Stomach (tissue), 19 donors: Measurements from ENCODE around the gene GARS1. TPM values are rescaled to one million over a fixed set of nuclear protein-coding genes. Genes with fewer than 3 reads are reported as not detected.

Experiments used
- DNase-seq, 2 donors: peaks; one replicate each; pipeline versions ENCODE4 v3.0.0 to v3.0.0-alpha.2; 2013 to 2019
- H3K27ac ChIP-seq, 5 donors: fragments of 200-600 bp in 4 of 5; sonication (generic) in 4 of 5; one replicate each; pipeline ENCODE4 v1.5.1; 2013 to 2019; ENCODE audit warnings: mild to moderate bottlenecking in 1 of 5, moderate library complexity in 1 of 5
- H3K27me3 ChIP-seq, 3 donors: fragments of 200-600 bp; sonication (generic); one replicate each; pipeline ENCODE4 v1.5.1; 2017 to 2019; ENCODE audit warnings: mixed run types in 1 of 3
- H3K36me3 ChIP-seq, 4 donors: fragments of 200-600 bp; sonication (generic); 1 replicate in 3 of 4; 2 replicates in 1 of 4; pipeline ENCODE4 v1.5.1; 2016 to 2019
- H3K4me1 ChIP-seq, 4 donors: fragments of 200-600 bp; sonication (generic); one replicate each; pipeline ENCODE4 v1.5.1; 2016 to 2019
- H3K4me3 ChIP-seq, 4 donors: fragments of 200-600 bp; sonication (generic) in 3 of 4; one replicate each; pipeline ENCODE4 v1.5.1; 2016 to 2019; ENCODE audit warnings: mild to moderate bottlenecking in 1 of 4
- H3K9me3 ChIP-seq, 4 donors: fragments of 200-600 bp; sonication (generic); one replicate each; pipeline ENCODE4 v1.5.1; 2016 to 2019
- EP300 ChIP-seq: sonication (generic); formaldehyde crosslinking; IDR thresholded peaks from one replicate; pipeline ENCODE4 v1.6.1; 2017; ENCODE audit warnings: antibody characterized with exemption
- POLR2A ChIP-seq, 4 donors: fragments of 450-650 bp; IDR thresholded peaks; one replicate each; pipeline ENCODE4 v1.6.1; 2016; ENCODE audit warnings: antibody characterized with exemption in 4 of 4, control low read depth in 2 of 4, mild to moderate bottlenecking in 1 of 4, moderate library complexity in 1 of 4
- POLR2AphosphoS5 ChIP-seq, 3 donors: sonication (generic); formaldehyde crosslinking; IDR thresholded peaks; one replicate each; pipeline ENCODE4 v1.6.1; 2016; ENCODE audit warnings: antibody characterized with exemption in 3 of 3
- WGBS, 5 donors: extraction: QIAGEN DNeasy Blood & Tissue Kit in 3 of 5; methylation state at CpG; one replicate each; pipeline versions ENCODE4 v1.1.5 to v1.1.7; 2013 to 2018; 5-methylcytosine and 5-hydroxymethylcytosine counted together
- intact Hi-C: fragments of 100-400 bp; cut with DNase I; formaldehyde crosslinking; loops from one replicate; pipeline ENCODE4 v1.15.1; 2023; ENCODE audit warnings: low total_unique reads
- long read RNA-seq, 10 donors: transcript quantifications; one replicate each; lab custom pipeline, GENCODE V29; 2026
- polyA plus RNA-seq, 3 donors: library from polyadenylated mRNA; stranded (reverse); fragments of 200-250 nt; gene quantifications; one replicate each; pipeline ENCODE4 v1.2.3, GENCODE V29; 2013
- total RNA-seq, 5 donors: library from RNA; depleted of rRNA; stranded (reverse); fragments of >200 nt; gene quantifications; one replicate each; pipeline versions ENCODE4 v1.1.0 to v1.2.3, GENCODE V29; 2014 to 2016
- TF ChIP-seq, protein P1 (sequence below), 7 experiments: fragments of 450-650 bp in 4 of 7; fragments of 200-600 bp in 3 of 7; sonication (generic) in 3 of 7; IDR thresholded peaks; one replicate each; pipeline ENCODE4 v1.5.1; 2016 to 2019; ENCODE audit warnings: antibody characterized with exemption in 7 of 7, control low read depth in 2 of 7, mild to moderate bottlenecking in 1 of 7
- donor health status: healthy with polysubstance abuse.
- donor health status: Bipolar disorder and iron deficiency.
- donor health status: healthy.

GARS1 gene, protein sequence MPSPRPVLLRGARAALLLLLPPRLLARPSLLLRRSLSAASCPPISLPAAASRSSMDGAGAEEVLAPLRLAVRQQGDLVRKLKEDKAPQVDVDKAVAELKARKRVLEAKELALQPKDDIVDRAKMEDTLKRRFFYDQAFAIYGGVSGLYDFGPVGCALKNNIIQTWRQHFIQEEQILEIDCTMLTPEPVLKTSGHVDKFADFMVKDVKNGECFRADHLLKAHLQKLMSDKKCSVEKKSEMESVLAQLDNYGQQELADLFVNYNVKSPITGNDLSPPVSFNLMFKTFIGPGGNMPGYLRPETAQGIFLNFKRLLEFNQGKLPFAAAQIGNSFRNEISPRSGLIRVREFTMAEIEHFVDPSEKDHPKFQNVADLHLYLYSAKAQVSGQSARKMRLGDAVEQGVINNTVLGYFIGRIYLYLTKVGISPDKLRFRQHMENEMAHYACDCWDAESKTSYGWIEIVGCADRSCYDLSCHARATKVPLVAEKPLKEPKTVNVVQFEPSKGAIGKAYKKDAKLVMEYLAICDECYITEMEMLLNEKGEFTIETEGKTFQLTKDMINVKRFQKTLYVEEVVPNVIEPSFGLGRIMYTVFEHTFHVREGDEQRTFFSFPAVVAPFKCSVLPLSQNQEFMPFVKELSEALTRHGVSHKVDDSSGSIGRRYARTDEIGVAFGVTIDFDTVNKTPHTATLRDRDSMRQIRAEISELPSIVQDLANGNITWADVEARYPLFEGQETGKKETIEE
- total RNA-seq (10 to 100 TPM; 37.5 to 76.8 (median 52.5) TPM), polyA plus RNA-seq (100 to 1,000 TPM in 2 of 3 donors, 10 to 100 TPM in 1; 75.9 to 124 (median 122) TPM)
- long read RNA-seq, donor 1, transcript GARS-201 (17 exons, 2,634 nt), result major isoform, 6 of 12 reads
- long read RNA-seq, donor 1, partial matches to known transcripts, result 0 of 12 reads
- long read RNA-seq, donor 1, other reads (novel, unspliced or antisense), result 0 of 12 reads
- long read RNA-seq, donor 2, transcript GARS-201 (17 exons, 2,634 nt), result major isoform, 5 of 17 reads
- long read RNA-seq, donor 2, transcript GARS-209 (2 exons, 772 nt), result major isoform, 5 of 17 reads
- long read RNA-seq, donor 2, partial matches to known transcripts, result 5 of 17 reads
- long read RNA-seq, donor 2, other reads (novel, unspliced or antisense), result 0 of 17 reads
- long read RNA-seq, donor 3, partial matches to known transcripts, result 0 of 5 reads
- long read RNA-seq, donor 3, other reads (novel, unspliced or antisense), result 0 of 5 reads
- long read RNA-seq, donor 4, partial matches to known transcripts, result 0 of 1 reads
- long read RNA-seq, donor 4, other reads (novel, unspliced or antisense), result 0 of 1 reads
- long read RNA-seq, donor 5, transcript GARS-201 (17 exons, 2,634 nt), result major isoform, 8 of 19 reads
- long read RNA-seq, donor 5, partial matches to known transcripts, result 5 of 19 reads
- long read RNA-seq, donor 5, other reads (novel, unspliced or antisense), result 0 of 19 reads
- long read RNA-seq, donor 6, transcript GARS-201 (17 exons, 2,634 nt), result major isoform, 10 of 27 reads
- long read RNA-seq, donor 6, partial matches to known transcripts, result 14 of 27 reads
- long read RNA-seq, donor 6, other reads (novel, unspliced or antisense), result 0 of 27 reads
- long read RNA-seq, donor 7, transcript GARS-201 (17 exons, 2,634 nt), result major isoform, 10 of 24 reads
- long read RNA-seq, donor 7, transcript GARS-209 (2 exons, 772 nt), result minor isoform, 5 of 24 reads
- long read RNA-seq, donor 7, partial matches to known transcripts, result 6 of 24 reads
- long read RNA-seq, donor 7, other reads (novel, unspliced or antisense), result 0 of 24 reads
- long read RNA-seq, donor 8, transcript GARS-201 (17 exons, 2,634 nt), result major isoform, 8 of 12 reads
- long read RNA-seq, donor 8, partial matches to known transcripts, result 0 of 12 reads
- long read RNA-seq, donor 8, other reads (novel, unspliced or antisense), result 0 of 12 reads
- long read RNA-seq, donor 9, transcript GARS-209 (2 exons, 772 nt), result major isoform, 7 of 19 reads
- long read RNA-seq, donor 9, partial matches to known transcripts, result 8 of 19 reads
- long read RNA-seq, donor 9, other reads (novel, unspliced or antisense), result 0 of 19 reads
- long read RNA-seq, donor 10, partial matches to known transcripts, result 0 of 2 reads
- long read RNA-seq, donor 10, other reads (novel, unspliced or antisense), result 0 of 2 reads

DNA sequence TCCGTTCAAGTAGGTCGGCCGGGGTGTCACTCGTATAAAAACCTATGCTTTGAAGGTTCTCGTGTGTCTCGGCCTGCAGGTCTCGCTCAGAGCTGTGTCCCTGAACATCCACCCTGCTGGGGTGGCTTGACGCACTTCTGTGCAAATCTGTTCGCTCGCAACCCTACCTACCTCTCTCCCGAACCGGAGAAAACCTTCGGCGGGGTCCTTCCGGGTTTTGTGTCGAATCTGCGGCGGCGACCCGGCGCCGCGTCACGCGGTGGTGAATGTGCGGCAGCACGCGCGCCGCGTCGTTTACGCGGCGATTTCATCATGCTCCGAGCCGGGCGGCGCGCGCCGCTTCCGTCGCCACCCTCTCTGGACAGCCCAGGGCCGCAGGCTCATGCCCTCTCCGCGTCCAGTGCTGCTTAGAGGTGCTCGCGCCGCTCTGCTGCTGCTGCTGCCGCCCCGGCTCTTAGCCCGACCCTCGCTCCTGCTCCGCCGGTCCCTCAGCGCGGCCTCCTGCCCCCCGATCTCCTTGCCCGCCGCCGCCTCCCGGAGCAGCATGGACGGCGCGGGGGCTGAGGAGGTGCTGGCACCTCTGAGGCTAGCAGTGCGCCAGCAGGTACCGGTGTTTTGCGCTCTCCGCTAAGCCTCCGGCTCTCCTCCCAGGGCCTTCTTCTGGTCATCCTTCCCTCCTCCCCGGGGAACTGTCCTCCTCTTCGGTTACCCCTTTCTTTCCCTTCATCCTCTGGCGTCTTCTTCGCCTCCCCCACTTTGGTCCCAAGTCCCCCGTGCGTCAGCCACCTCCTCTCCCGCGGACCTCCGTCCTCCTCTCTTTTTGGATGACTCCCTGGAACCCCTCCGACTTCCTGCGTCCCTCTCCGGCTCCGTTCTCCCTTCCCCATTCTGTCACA, at the start of gene GARS1:
TSS of gene GARS1 (plus strand) at position 339 of the 896 bp plus-strand sequence. CDS start at position 383, 44 bp downstream.
- H3K27ac ChIP-seq, result peak within 1 kb of the TSS; percentile 91 to 97 (median 93)
- H3K9me3 ChIP-seq, result no peaks in the 10 kb centered on the region
- H3K36me3 ChIP-seq, result peaks cover 11 to 13% (median 12%) of the 10 kb centered on the region in 4 donors
- intact Hi-C loops, result no loop called here
- peak within 1 kb of the TSS; percentile 70 to 91 (median 80) for H3K4me3 ChIP-seq
- peaks cover 18 to 58% (median 35%) of the 10 kb centered on the region in 4 donors for H3K4me1 ChIP-seq
- TF ChIP-seq POLR2AphosphoS5 (IDR thresholded peaks at IDR 0.05) (peak; percentile 79 to 95 (median 88)), POLR2A (IDR thresholded peaks at IDR 0.05) (peak in 2 of 4 donors; percentile 67 to 69)
- TF ChIP-seq, protein P1, sequence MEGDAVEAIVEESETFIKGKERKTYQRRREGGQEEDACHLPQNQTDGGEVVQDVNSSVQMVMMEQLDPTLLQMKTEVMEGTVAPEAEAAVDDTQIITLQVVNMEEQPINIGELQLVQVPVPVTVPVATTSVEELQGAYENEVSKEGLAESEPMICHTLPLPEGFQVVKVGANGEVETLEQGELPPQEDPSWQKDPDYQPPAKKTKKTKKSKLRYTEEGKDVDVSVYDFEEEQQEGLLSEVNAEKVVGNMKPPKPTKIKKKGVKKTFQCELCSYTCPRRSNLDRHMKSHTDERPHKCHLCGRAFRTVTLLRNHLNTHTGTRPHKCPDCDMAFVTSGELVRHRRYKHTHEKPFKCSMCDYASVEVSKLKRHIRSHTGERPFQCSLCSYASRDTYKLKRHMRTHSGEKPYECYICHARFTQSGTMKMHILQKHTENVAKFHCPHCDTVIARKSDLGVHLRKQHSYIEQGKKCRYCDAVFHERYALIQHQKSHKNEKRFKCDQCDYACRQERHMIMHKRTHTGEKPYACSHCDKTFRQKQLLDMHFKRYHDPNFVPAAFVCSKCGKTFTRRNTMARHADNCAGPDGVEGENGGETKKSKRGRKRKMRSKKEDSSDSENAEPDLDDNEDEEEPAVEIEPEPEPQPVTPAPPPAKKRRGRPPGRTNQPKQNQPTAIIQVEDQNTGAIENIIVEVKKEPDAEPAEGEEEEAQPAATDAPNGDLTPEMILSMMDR (IDR thresholded peaks at IDR 0.05), result no peak
- H3K27me3 ChIP-seq, result no peaks in the 10 kb centered on the region
- 0% methylated on average over 45 to 84 of the region's 84 CpGs for WGBS, 5 donors
- DNase-seq, result peak; percentile 93 to 97

DNA sequence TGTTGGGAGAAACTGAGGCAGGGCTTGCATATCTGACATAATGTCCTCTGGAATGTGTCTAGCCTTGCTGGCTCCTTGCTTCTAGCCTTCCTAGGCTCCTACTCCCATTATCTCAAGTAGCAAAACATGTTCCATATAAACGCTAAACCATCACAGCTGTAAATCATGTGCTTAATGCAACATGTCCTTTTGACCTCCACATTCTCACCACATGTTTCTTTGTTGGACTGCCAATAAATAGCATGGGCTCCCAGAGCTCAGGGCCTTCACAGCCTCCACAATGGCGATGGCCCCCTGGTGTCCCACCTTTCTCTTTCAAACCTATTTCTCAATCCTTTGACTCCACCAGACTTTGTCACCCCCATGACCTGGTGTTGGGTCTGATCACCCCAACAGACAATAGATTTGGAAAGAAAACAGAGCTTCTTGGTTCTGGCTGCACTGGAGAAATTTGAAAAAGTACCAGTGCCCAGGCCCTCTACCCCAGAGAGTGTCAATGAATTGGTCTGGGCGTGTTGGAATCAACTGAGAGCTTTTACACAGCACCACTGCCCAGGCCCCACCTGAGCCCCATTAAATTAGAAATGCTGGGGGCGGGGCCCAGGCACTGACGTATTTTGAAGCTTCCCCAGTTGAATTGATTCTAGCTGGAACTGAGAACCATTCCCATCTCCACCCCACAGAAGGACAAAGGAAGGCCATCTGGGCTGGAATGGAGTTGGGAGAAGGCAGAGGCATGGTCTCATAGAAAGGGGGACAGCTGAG, 48.7 kb upstream of the GARS1 start:
- 75 to 82% (median 78%) methylated on average over 5 of the region's 5 CpGs for WGBS, 5 donors
- no peak overlapping the region for H3K4me3 ChIP-seq
- intact Hi-C loops, result no loop called here
- peaks cover 0 to 33% (median 27%) of the 10 kb centered on the region in 4 donors for H3K36me3 ChIP-seq
- no peaks in the 10 kb centered on the region for H3K27me3 ChIP-seq
- no peak overlapping the region for H3K27ac ChIP-seq
- H3K9me3 ChIP-seq, result no peaks in the 10 kb centered on the region
- DNase-seq, result peak in 1 of 2 donors; percentile 11
- H3K4me1 ChIP-seq, result peaks cover 0 to 15% (median 4%) of the 10 kb centered on the region in 4 donors
- TF ChIP-seq, protein P1 (IDR thresholded peaks at IDR 0.05), result no peak
- TF ChIP-seq POLR2AphosphoS5 (IDR thresholded peaks at IDR 0.05) (no peak), EP300 (no peak), POLR2A (IDR thresholded peaks at IDR 0.05) (no peak)
